GM18508 (cell line): ENCODE measurements around the gene GPRC5B.

ENCODE experiments used
- ATAC-seq: cut with Tn5 transposase; IDR thresholded peaks from one replicate; pipeline ENCODE4 v1.9.1; 2021; ENCODE audit warnings: moderate number of reproducible peaks; ENCODE audit not compliant: insufficient read depth, unreplicated experiment

GPRC5B gene

GRCh38 chr16:19898924-19899604 is 14.4 kb upstream of the GPRC5B start:
- no peak for ATAC-seq

DNA sequence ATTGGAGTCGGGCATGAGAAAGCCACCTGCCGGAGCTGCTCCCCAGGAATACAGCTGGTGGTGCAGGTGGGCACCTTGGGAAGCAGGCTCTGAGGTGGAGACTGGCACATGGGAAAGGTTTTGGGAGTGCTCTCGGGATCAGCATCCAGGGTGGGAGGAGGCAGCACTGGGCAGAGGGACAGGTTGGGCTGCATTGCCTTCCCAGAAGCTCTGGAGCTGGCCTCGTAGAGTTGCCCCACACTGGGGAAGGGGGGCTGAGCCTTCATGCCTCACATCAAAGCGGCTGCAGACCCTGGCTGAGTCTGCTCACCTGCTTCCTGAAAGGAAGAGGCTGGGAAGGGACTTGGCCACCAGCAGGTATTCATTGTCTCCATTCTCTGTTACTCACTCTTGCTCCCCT is 13.5 kb upstream of the GPRC5B start:
- ATAC-seq = no peak

GRCh38 chr16:19896951-19897350 is 12.3 kb upstream of the GPRC5B start:
- ATAC-seq = no peak

- no peak for ATAC-seq
Observed at GRCh38 chr16:19894586-19894985, 9.9 kb upstream of the GPRC5B start.

- ATAC-seq = no peak
Observed at GRCh38 chr16:19892902-19893301, 8.3 kb upstream of the GPRC5B start.

- ATAC-seq = no peak
Observed at GRCh38 chr16:19890901-19891300, 6.3 kb upstream of the GPRC5B start.

- ATAC-seq = no peak
Observed at GRCh38 chr16:19888834-19889233, 4.2 kb upstream of the GPRC5B start.

DNA sequence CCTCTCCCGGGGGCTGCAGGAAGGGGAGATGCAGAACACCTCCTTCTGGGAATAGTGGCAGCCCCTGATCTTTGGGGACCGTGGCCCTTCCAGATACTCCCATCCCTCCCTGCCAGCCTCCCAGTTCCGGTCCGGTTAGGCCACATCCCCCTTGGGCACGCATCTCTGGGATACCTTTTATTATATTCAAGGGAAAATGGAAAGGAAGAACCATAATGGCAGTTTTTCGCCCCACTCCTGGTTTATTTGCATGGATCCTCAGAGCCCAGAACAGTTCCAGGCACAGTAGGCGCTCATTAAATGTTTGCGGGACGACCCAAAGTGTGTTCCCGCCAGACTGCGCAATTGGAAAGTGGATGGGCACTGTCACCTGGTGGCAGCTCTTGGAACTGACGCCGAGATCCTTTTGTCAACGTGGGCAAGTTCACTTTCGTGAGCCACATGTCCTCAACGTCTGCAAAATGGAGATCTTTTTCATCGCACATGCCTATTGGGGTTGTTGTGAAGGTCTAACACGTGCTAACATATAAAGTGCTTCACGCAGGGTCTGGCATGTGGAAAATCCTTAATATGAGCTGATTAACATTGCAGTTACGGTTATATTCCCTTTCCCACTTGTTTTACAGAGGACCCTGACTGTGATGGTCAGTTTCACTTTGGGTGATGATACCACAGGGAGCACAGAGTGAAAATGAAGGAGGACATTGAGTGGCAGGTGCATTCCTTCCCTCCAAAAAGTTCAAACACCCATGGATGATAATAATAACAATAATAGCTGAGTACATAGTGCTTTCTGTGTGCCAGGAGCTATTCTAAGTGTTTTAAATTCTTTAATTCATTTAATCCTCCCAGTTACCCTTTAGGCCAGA is 1.7 kb upstream of the GPRC5B start:
- ATAC-seq = no peak

- ATAC-seq = no peak
Observed at GRCh38 chr16:19885451-19886072, 914 bp upstream of the GPRC5B start.

DNA sequence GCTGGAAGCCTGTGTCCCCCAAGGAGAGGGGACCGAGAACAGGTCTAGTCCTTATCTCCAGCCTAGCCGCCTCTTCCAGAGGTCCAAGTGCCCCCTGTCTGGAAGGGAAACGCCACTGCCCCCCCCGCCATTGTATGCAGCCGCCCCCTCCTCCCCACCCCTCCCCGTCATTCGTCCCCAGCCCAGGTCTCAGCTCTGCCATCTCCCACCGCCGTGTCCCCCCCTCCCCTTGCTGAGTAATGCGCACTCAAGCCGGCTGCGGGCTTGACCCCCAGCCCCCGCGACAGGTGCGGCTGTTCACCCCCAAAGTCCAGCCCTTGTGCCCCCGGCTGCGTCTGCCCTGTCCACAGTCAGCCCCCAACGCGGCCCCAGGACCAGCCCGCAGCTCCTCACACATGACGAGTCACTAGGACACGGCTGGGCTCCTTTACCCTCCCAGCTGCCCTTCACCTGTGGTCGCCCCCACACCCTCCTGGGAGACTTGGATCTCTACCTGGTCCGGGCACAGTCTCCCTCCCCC is 622 bp downstream of the GPRC5B start:
- no peak for ATAC-seq

DNA sequence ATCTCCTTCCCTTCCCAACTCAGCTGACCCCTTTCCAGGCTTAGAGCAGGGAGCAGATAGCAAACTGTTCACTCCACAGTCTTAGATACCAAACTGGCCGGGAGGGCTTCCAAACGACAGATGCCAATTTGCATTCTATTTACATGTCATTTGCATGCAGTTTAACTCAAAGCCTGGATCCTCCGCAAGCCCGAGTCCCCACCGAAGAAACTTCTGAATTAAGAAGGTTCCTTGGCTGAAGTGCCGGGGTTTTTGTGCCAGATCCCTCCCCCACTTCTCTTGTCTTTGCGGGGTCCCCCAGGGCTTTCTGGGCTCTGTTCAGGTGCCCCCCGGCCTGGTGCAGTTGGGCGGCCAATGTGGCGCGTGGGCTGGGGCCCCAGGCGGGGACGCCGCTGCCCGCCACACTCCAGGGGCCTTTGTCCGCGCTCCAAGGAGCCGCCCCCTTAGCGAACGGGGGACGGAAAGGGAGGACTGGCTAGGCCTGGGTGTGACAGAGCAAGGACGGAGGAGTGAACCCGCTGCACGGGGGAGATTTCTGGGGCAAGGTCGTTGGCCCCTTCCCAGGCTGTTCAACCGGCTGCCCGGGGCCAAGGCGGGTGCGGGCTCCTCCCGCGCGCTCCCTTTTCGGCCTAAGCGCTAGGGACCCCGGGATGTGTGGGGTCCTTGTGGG is 1.2 kb downstream of the GPRC5B start:
- ATAC-seq = no peak

DNA sequence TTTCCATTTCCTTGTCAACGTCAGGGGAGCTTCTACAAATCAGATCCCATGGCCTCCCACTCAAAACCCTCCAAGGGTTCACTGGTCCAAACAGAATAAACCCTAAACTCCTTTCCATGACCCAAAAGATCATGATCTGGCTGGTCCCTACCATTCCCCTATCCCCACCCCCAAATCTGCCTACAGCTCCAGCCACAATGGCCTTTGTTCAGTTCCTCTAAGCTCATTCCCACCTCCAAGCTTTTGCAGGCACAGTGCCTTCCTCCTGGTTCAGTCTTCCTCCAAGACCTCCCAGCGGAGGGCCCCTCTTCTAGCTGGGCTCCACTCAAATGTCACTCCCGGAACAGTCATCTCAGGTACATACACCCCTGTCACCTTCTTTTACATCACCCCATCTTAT is 2.0 kb downstream of the GPRC5B start:
- no peak for ATAC-seq

- no peak for ATAC-seq
Observed at GRCh38 chr16:19882186-19882585, 2.5 kb downstream of the GPRC5B start.

DNA sequence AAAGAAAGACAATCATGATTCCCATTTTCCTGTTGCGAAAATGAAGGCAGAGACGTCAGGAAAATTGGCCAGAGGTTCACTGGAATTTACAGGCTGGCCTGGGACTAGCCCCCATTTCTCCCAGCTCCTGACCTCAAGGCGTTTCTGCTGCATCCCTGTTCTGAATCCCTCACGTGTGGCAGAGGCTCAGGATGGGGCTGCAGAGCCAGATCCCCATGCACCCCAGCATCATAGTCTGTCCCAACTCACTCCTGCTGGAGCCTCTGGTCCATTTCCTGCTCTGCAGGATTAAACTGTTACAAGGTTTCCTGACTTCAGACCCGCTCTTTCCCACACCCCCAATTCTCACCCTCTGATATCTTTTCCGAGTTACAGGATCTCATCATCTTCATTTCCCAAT is 2.9 kb downstream of the GPRC5B start:
- no peak for ATAC-seq

DNA sequence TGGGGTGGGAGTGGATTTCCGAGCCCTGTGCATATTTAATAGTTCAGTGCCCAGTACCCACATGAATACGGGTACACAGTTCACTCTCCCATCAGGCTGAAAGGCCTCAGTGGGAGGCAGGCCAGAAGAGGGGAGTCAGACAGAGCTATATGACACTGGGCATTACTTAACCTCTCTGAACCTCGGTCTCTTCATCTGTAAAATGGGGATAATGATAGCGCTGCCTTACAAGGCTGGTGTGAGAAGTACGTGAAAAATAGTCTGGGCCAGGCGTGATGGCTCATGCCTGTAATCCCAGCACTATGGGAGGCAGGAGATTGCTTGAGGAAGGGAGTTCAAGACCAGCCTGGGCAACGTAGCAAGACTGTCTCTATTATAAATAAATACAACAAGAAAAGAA is 3.6 kb downstream of the GPRC5B start:
- ATAC-seq = no peak

GRCh38 chr16:19879241-19879792 is 5.3 kb downstream of the GPRC5B start:
- ATAC-seq = no peak

DNA sequence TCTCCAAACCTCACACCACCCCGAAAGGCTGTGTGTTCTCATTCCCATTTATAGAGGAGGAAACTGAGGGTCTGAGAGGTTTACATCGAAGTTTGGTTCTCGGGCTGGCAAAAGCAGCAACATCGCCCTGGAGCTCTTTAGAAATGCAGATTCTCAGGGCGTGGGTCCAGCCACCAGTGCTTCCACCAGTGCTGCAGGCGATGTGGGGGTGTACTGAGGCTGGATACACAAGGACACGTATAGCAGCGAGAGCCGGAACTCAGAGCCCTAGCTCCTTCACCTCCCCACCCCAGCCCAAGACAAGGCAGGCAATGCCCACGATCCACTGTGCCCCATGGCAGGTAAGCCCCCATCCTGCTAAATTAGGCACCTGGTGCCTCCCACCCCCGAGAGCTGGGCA is 5.9 kb downstream of the GPRC5B start:
- ATAC-seq = no peak

GRCh38 chr16:19876501-19877059 is 8.1 kb downstream of the GPRC5B start:
- no peak for ATAC-seq

DNA sequence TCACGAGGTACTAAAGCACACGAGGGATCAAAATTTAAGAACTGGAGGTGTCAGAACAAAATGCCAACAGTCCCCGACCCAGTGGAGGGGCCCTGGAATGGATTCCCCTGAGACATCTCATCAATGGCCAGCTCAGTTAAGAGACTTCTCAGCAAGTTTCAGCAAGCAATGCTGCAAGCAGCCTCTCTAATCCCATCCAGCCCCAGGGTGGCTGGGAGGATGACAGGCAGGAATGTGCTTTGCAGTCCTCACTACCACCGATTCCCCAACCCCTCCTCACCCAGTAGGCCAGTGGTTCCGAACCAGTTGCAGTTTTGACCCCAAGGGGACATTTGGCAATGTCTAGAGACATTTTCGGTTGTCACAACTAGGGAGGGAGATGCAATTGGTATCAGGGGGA is 8.7 kb downstream of the GPRC5B start:
- ATAC-seq = no peak
